HG02938 (cell line): ENCODE data around the gene UFM1.
"Not testable (repeated sequence)": the region's sequence is repeated elsewhere in the genome, so short reads cannot be mapped to it uniquely, and the experiment has no call there.

Experiments
- ATAC-seq: cut with Tn5 transposase; IDR thresholded peaks from one replicate; pipeline ENCODE4 v1.9.1; 2021; ENCODE audit warnings: mild to moderate bottlenecking, moderate library complexity; ENCODE audit not compliant: unreplicated experiment

The UFM1 gene

GRCh38 chr13:38363746-38364145 lies 14.1 kb downstream of the UFM1 start:
- not testable (repeated sequence) for ATAC-seq

GRCh38 chr13:38365661-38366060 lies 16.0 kb downstream of the UFM1 start:
- no peak for ATAC-seq

GRCh38 chr13:38366954-38367645 lies 17.4 kb downstream of the UFM1 start:
- no peak for ATAC-seq

- no peak for ATAC-seq
Observed at GRCh38 chr13:38369058-38369457, 19.4 kb downstream of the UFM1 start.

GRCh38 chr13:38370096-38370495 lies 20.4 kb downstream of the UFM1 start:
- ATAC-seq: not testable (repeated sequence)

- no peak for ATAC-seq
Observed at GRCh38 chr13:38372820-38373383, 23.3 kb downstream of the UFM1 start.

- ATAC-seq: no peak
Observed at GRCh38 chr13:38376546-38376945, 26.9 kb downstream of the UFM1 start.

GRCh38 chr13:38381890-38382289 lies 32.2 kb downstream of the UFM1 start:
- no peak for ATAC-seq

- no peak for ATAC-seq
Observed at GRCh38 chr13:38382946-38383345, 33.3 kb downstream of the UFM1 start.

- ATAC-seq: no peak
Observed at GRCh38 chr13:38384171-38384570, 34.5 kb downstream of the UFM1 start.

- ATAC-seq: no peak
Observed at GRCh38 chr13:38385153-38385891, 35.7 kb downstream of the UFM1 start.

- no peak for ATAC-seq
Observed at GRCh38 chr13:38386421-38386820, 36.8 kb downstream of the UFM1 start.

GRCh38 chr13:38391341-38391740 lies 41.7 kb downstream of the UFM1 start:
- no peak for ATAC-seq

- no peak for ATAC-seq
Observed at GRCh38 chr13:38394777-38395496, 45.3 kb downstream of the UFM1 start.

GRCh38 chr13:38395497-38395788 lies 45.8 kb downstream of the UFM1 start:
- ATAC-seq: no peak

- no peak for ATAC-seq
Observed at GRCh38 chr13:38398711-38399493, 49.3 kb downstream of the UFM1 start.

GRCh38 chr13:38399535-38399934 lies 49.9 kb downstream of the UFM1 start:
- no peak for ATAC-seq

GRCh38 chr13:38401276-38401675 lies 51.6 kb downstream of the UFM1 start:
- ATAC-seq: no peak

GRCh38 chr13:38405216-38405615 lies 55.6 kb downstream of the UFM1 start:
- ATAC-seq: no peak

GRCh38 chr13:38409771-38410170 lies 60.1 kb downstream of the UFM1 start:
- ATAC-seq: no peak

GRCh38 chr13:38412266-38412665 lies 62.6 kb downstream of the UFM1 start:
- no peak for ATAC-seq
